GM18861 (cell line): ENCODE measurements around the gene TMEM86A.

Experiments
- ATAC-seq: cut with Tn5 transposase; IDR thresholded peaks from one replicate; pipeline ENCODE4 v1.9.1; 2021; ENCODE audit not compliant: unreplicated experiment

Gene TMEM86A

DNA sequence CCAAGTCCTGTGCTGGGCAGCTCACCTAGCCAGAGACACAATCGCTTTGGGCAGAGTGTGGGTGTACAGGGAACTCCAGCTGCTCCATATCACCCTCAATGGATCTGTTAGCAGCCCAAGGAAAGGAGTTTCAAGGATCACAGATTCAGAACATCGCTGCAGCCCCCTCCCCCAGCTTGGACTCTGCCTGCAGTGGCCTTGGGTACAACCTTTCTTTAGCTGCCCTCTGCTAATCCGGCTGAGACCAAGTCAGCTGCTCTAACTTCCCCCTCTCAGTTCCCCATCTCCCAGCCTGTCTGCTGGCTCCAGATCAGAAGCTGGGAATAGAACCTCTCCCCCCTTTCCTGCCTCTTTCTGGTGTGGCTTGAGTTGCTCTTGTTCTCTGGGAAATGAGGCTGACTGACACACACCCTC lies 1.3 kb downstream of the TMEM86A start:
- no peak for ATAC-seq

DNA sequence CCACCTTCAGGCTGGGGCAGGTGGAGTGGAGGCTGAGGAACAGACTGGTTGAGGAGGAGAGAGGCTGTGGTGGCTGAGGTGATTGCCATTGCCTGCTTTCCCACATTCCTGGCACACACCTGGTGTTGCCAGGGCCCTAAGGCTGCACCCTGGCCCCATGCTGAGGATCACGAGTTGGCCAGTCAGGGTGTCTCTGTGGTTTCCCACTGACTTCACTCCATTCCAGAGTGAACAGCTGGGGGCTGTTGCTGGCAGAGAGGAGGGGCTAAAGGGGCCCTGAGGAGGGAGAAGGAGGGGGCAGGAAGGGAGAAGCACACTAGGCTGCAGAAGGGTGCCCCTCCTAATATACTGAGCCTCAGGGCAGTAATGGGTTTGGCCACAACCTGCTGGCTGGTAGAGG lies 1.8 kb downstream of the TMEM86A start:
- ATAC-seq, result no peak

DNA sequence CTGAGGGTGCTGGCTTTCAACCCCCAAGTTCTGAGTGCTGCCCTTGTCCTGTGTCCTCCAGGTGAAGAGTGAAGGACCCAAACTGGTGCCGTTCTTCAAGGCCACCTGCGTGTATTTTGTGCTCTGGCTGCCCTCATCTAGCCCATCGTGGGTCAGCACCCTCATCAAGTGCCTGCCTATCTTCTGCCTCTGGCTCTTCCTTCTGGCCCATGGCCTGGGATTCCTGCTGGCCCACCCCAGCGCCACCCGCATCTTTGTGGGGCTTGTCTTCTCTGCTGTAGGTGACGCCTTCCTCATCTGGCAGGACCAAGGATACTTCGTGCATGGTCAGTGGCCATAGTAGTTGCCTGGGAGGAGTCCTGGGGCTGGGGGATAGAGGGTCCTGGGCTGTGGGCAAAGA lies 2.3 kb downstream of the TMEM86A start:
- ATAC-seq, result no peak

DNA sequence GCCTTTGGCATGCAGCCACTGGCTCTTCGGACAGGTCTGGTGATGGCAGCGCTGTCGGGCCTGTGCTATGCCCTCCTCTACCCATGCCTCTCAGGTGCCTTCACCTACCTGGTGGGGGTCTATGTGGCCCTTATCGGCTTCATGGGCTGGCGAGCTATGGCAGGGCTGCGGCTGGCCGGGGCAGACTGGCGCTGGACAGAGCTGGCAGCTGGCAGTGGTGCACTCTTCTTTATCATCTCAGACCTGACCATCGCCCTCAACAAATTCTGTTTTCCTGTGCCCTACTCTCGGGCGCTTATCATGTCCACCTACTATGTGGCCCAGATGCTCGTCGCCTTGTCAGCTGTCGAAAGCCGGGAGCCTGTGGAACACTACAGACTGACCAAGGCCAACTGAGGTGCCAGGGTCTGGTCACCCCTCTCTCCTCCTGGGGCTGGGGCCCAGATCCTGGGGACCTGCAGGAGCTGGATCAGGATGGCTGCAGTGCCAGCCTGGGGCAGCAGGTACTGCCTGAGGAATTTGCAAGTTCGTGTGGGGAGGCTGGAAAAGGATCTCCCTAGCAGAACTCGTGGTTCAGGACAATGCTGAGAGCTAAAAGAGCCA lies 3.1 kb downstream of the TMEM86A start:
- no peak for ATAC-seq

DNA sequence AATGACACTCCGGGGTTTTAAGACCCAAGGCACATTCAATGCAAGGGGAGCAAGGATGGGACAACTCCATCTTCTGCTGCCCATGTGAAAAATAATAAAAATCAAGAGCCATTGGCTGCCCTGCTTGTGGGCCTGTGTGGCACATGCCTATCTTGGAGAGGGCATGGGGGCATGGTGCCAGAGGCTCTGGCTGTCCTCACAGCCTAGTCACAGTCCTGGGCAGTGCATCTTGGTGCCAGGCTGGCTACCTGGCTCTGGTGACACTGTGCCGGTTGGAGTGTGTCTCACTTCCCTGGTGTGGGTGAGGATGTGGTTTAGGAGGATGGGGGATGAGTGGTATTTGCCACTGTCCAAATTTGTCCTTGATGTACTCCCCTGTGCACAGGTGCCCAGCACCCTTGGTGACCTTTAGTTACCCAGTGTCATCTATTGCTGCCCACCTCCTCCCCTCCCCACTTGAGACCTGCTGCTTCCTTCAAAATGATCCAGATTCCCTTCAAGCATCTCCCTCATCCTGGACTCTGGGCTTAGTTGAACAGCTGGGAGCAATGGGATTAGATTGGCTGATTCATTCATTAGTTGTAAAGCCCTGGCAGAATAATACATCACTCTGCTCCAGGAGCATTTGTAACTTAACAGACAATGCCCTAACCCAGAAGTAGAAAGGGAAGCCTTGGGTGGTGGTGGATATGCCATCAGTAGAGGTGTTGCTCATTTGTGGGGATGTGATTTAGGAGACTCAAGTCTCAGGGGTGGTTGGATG lies 4.6 kb downstream of the TMEM86A start:
- no peak for ATAC-seq

DNA sequence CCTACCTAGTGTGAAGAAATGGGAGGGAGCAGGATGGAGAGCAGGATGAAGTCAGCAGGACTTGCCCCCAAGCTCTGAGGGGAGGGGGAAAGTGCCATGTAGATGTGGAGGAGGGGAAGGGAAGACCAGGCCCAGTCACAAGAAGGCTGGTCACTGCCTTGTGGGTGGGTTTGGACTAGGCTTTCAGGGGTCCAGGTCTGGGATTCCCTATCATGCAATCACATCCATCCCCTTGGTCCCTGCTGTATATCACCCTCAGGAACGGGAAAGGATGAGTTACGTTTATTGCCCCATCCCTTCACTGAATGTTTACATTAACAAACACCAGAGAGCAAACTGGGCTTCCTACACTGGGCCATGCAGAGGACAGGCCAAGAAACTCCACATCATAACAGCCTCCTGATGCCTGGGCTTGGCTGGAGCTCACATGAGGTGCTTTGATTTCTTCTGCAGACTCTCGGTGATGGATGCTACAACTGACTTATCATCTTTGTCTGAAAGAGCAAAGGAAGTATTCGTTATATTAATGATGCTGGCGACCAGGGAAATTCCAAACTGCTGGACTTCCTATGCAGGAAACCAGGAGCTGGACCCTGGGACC lies 5.6 kb downstream of the TMEM86A start:
- no peak for ATAC-seq

DNA sequence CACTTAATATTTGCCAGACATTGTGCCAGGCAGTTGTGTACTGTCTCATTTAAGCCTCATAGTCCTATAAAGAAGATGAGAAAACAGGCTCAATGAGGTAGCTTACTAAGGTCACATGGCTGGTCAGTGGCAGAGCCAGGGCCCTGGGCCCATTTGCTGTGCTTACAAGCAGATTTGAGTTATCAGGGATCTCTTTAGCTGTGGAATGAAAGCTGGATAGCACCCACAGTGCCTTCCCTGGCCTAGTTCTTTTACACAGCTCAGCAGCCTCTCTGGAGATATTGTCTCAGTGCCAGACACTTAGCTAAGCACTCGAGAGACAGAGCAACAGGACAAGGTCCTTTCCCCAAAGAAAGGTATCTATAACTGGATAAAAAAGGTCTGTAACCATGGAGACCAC lies 6.1 kb downstream of the TMEM86A start:
- ATAC-seq, result no peak

DNA sequence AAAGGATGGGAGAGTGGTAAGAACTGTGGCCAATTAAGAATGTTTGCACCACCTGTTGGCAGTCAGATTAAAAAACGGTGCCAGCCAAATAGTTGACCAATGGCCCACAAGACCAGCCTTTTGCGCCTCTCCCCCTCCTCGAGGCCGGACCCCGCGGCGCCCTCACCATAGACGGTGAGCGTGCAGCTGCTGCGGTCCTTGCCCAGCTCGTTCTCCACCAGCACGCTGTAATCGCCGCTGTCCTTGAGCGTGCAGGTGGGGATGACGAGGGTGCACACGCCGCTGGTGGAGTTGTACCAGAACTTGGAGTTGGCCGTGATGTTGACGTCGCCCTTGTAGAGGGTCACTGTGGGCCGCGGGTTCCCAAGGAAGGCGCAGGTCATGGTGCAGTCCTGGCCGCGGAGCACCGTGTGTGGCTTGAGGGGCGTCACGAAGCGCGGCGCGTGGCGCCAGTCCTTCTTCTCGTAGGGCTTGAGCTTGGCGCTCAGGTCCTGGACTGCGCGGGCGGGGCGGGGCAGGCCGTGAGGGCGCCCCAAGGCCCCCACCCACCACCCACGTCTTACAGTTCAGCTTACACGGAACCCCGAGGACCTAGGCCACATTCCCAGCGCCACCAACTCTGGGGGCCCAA lies 7.2 kb downstream of the TMEM86A start:
- no peak for ATAC-seq

DNA sequence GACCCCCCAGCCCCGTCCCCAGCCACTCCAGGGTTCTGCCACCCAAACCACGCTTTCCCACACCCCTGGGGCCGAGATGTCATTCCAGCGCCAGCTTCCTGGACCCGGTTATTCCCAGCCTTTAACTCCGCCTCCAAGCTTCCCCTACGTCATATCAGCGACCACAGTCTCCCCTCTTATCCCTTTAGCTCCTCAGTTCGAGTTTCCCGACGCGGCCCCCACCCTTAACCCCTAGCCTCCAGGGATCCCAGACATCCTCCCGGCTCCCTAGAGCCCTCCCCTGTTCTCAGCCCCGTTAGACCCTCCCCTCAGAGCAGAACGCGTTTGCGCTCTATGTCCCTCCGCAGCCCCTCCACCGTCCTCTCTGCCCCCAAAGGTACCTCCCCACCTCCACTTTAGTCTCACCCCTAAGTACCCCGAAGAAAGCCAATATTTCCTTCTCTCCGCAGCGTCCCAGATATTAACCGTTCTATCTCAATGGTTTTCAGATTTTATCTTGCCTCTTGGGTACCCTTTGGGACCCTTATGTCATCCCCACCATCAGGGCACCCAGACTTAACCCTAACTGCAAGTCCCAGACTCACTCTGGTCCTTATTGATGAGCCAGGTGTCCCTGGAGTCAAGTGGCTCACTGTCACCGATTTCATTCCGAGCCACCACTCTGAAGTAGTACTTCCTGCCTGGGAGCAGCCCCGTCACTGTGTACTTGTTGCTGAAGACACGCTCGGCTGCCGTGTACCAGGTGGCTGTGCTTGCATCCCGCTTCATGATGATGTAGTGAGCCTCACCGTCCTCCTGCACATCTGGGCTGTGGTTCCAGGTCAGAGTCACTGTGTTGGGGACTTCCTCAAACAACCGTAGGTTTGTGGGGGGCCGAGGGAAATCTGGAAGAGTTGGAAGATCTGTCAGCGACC lies 8.0 kb downstream of the TMEM86A start:
- no peak for ATAC-seq

DNA sequence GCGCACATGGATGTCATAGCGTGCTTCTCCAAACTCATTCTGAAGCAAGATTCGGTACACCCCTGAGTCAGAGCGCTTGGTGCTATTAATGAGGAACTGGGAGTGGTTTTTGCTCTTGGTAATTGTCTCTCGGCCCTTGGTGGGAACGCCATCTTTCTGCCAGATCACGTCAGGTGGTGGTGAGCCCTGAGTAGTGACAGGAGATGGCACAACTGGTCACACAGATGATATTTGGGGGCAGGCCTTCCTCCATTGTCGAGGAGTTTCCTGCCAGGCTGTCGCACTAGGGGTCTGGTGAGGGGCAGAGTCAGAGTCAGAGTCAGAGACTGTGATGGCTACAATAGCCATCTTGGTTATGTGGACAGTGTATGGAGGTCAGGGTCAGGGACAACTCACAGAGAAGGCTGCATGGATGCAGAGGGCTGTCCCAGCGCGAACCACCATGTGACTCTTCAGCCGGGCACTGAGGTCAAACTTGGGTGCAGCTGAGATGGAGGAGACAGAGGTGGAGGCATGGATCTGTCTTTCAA lies 9.3 kb downstream of the TMEM86A start:
- no peak for ATAC-seq

DNA sequence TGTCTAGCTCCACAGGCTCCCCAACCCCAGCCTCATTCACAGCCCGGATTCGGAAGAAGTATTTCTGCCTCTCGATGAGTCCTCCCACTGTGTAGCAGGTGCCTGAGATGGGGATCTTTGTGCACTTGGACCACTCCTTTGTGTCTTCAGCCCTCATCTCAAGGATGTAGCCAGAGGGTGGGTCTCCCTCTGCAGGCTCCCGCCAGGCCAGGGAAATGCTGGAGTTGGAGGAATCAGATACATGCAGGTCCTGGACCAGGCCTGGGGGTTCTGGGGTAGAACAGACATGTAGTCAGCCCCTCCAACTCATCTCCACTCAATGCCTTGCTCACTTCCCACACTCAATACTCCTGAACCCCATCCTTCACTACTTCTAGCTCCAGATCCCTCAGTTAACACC lies 10.8 kb downstream of the TMEM86A start:
- no peak for ATAC-seq

DNA sequence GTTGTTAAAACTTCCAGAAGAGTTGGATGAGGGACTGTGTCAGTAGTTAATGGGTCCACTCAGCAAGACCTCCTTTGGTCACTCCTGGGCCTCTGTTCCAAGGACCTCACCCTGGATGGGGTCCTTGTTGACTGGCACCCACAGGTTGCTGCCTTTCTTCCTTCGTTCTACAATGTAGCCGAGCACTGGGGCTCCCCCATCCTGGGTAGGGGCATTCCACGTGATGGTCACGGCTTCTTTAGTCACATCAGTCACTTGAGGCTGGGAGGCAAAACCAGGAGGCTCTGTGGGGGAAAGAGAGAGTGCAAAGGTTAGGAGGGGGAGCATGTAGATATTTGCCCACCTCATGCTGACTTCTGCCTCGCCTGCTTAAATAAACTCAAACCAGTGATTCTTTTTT lies 12.0 kb downstream of the TMEM86A start:
- no peak for ATAC-seq

DNA sequence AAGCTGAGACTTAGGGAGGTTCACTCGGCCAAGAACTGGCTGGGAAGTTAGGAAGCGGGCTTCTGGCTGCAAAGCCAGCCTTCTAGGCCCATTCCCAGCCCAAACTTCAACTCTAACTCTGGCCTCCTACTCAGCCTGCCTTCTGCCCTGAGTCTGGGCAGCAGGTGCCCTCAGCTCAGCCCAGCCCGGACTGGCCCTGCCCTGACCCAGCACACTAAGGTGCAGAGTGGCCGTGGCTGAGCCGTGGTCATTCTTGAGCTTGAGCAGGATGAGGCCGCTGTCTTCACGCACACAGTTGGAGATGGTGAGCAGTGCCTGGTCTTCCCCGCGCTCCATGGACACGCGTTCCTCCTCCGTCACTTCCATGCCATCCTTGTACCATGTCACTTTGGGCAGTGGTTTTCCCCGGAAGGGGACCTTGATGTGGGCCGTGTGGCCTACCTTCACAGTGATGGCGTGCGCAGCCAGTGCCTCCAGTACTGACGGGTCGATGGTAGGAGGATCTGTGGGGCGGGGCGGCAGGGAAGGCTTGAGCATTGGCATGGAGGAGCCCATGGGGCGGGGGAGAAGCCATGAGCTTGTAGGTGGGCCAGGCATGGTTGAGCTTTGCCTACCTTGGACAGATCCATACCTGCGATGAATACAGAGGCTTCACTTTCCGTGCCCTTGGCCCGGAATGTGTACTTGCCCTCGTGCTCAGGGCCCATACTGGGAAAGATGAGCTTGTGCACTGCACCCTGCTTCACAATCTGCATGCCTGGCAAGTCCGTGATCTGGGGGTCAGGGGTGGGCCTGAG lies 15.3 kb downstream of the TMEM86A start:
- no peak for ATAC-seq

DNA sequence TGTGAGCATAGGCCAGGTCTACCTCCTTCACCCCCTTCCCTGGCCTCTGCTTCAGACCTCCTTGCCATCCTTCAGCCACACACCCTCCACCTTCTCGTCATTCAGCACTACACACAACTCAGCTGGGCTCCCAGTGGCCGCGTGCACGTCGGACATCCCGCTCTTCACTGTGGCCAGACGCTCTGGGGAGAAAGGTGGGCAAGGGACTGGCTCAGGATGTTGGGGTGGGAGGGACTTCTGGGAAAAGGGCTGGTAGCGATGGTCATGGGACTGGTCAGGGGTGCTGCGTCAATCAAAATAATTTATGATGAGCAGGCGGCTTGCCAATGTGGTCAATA lies 15.8 kb downstream of the TMEM86A start:
- no peak for ATAC-seq

DNA sequence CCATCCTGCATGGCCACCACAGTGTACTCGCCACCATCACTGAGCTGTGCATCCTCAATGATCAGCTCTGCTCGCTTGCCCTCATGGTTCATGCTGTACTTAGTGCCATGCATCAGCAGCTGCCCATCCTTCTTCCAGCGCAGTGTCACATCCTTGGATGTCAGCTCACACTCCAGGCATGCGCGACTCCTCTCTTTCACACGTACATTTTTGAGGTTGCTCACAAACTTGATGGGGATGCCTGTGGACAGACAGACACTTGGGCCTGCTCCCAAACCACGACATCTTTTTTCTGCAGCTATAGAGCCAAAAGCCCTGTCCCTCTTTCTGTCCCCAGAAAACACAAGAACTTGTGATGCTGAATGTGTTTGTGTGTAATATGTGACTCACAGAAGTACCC lies 16.9 kb downstream of the TMEM86A start:
- ATAC-seq, result no peak

DNA sequence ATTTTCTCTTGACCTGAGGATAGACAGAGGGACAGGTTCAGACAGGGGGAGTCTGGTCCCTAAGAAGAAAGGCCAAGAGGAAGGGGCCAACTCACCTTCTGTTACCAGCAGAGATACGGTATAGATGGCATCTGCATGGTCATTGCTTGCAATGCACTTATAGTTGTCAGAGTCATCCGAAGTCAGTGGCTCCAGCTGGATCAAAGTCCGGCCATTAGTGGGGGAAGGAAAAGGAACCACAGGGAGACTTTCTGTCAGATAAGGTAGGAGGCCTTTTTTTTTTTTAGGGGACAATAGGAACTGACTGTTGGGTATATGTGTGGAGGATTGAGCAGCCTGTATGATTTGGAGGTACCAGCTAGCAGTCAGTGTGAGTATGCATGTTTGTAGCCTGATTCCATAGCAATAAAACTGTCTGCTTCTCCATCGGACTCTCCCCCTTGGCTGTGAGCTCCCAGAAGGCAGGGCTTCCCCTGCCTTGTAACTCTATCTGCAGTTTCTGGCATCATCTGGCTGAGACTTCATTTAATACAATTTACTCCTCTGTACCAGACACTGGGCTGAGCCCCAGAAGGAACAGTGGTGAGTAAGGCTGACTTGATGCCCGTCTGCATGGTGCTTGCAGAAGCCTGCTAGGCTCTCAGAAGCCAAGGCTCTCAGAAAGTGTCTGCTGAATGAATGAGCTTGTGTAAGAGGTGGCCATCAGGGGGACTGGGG lies 21.7 kb downstream of the TMEM86A start:
- no peak for ATAC-seq

DNA sequence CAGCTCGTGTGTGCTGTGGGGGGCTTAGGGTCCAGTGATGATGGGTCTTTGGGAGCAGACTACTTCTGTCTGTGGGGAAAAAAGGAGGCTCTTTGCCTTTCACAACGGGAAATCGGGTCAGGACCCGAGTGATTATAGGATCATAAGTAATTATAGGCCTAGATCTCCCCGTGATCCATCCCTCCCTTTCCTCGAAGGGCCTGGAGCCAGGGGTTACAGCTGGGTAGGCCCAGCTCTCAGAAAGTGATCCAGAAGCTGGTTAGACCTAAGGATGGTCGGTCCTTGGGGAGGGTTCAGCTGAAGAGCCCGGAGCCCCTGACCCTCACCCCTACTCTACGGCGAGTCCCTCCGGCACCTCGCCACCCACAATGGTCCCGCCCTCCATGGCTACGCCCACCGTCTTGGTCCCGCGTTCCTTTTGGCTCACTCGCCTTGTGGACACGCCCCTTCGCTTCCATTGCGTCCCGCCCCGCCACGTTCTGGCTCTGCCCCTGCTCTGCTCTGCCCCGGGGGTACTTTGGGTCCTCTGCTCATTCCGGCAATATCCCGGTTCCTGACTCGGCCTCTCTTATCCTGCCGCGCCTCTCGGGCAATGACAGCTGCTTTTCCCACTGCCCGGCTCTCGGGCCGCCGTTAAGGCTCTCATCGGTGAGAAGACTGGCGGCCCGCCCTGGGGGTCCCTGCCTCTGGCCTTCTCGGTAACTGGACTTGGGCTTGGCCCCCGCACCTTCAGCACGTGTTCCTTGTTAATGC lies 22.4 kb downstream of the TMEM86A start:
- peak; percentile 62 for ATAC-seq

DNA sequence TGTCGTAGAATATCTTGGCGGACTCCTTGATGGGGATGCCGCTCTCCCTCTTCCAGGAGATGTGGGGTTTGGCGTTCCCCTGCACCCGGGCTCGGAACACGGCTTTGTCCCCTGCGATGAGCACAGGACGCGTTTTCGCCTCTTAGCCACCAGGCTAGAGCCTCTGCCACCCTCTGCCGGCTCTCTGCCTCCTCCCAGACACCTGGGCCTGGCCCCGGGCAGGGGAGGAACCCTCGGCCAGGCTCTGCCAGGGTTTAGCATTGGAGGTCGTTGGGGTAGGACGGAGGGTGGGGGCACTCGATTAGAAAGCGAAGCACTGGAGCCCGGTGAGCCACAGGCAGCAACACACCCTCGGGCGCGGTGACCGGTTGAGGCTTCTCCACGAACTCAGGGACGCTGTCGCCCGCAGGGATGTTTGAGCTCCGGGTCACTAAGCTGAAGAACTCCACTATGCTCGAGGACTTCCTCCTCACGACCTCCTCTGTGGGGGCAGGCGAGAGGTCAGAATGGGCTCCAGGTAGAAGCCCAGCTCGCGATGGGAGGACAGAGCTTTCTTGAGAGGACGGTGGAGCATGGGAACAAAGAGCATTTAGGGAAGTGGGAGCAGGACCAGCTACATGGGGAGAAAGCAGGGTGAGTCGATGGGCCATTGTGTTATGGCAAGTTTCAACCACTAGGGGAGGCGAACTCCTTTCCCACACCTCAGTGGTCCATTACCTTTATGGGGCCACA lies 23.1 kb downstream of the TMEM86A start:
- peak; percentile 62 for ATAC-seq
